H1 (cell line): ENCODE results near the gene IWS1. TPM values are rescaled to one million over a fixed set of nuclear protein-coding genes. Genes with fewer than 3 reads are reported as not detected.

Source experiments
- RFX5 ChIP-seq: IDR thresholded peaks from 2 replicates; pipeline ENCODE4 v1.6.1; 2011; ENCODE audit warnings: low read depth, low read length, improper control_type of control experiment, borderline replicate concordance
- polyA plus RNA-seq, 7 experiments: library from polyadenylated mRNA; depleted of rRNA in 3 of 7; stranded (reverse) in 5 of 7; unstranded in 2 of 7; fragments of >200 nt in 5 of 7; fragments of 200-250 nt in 2 of 7; gene quantifications; 1 replicate in 5 of 7; 2 replicates in 1 of 7; 4 replicates in 1 of 7; pipeline versions ENCODE4 v1.2.1 to v1.2.3, GENCODE V29; 2011 to 2013; ENCODE audit warnings: missing spikeins in 2 of 7, mixed read lengths in 2 of 7
- total RNA-seq: library from RNA; stranded (reverse); fragmentation: NEBNext Ultra II Directional; extraction: Animal tissue kit (Norgen Biotek cat#: 25700); gene quantifications from 2 replicates; pipeline ENCODE4 v1.2.1, GENCODE V29; 2021

Gene IWS1
- total and polyA plus RNA-seq, 2 of the 8 experiments (the other 6 are each of a cell fraction or from before 2014, with no cell fraction given), result 18.4 to 64.8 TPM

- no peak for TF ChIP-seq RFX5
- TF ChIP-seq, all 59 proteins: peak for 0
Observed at GRCh38 chr2:127566139-127566417, 39.8 kb upstream of the IWS1 start (continued).
